ENCODE measurements around the gene ANTXR2. TPM values are rescaled to one million over a fixed set of nuclear protein-coding genes. Genes with fewer than 3 reads are reported as not detected.

Gene ANTXR2
- polyA plus RNA-seq, 1 of the 3 experiments (the other 2 are of a cell fraction): 48.8 TPM

DNA sequence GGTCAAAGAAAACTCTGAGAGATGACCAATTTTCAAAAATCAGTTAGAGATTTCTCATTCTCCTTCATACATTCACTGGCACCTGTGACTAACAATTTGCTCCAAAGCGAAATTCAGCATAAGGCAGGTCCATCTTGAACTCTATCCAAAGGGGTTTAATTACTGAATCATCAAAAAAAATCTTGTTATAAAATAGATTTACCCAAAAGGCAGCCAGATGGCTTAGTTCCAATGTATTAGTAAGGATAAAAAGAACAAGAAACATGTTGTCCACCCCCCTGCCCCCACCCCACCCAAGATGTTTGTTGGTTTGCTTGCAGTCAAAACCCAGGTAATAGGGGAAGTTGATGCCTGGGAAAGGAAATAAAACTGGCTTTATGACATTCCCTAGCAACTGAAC lies 200.3 kb downstream of the ANTXR2 start:
- Histone ChIP-seq H2AFZ (ENCODE audit: low read depth) (no peak overlapping the region), H4K20me1 (ENCODE audit: insufficient read depth) (no peaks in the 10 kb centered on the region), H3K9me2 (0 out of 2 replicates have a peak, but pooled peaks cover 3% of the 10 kb centered on the region), H3F3A (replicated peaks; ENCODE audit: insufficient read depth) (no peaks in the 10 kb centered on the region), H3K27ac (ENCODE audit: low read depth in 2 of 2, low read length in 1 of 2) (no peak overlapping the region), H3K36me3 (replicated peaks in 1 of 2; ENCODE audit: control insufficient read depth in 1 of 2, insufficient read depth in 2 of 2, low read length in 1 of 2) (no peaks in the 10 kb centered on the region), H3K4me1 (ENCODE audit: control insufficient read depth in 1 of 2, insufficient read depth in 2 of 2, low read depth in 1 of 2, low read length in 1 of 2) (peaks cover 3 to 4% of the 10 kb centered on the region in 2 experiments; a peak in 2 of 4 replicates), H3K4me3 (ENCODE audit: low read depth in 2 of 2, low read length in 1 of 2) (no peak overlapping the region), H3K27me3 (ENCODE audit: insufficient read depth) (no peaks in the 10 kb centered on the region), H3K9me3 (no peaks in the 10 kb centered on the region), H3K79me2 (ENCODE audit: insufficient read depth) (no peaks in the 10 kb centered on the region), H3K9ac (no peak overlapping the region), H3K4me2 (no peak overlapping the region)
- TF ChIP-seq, protein P1, sequence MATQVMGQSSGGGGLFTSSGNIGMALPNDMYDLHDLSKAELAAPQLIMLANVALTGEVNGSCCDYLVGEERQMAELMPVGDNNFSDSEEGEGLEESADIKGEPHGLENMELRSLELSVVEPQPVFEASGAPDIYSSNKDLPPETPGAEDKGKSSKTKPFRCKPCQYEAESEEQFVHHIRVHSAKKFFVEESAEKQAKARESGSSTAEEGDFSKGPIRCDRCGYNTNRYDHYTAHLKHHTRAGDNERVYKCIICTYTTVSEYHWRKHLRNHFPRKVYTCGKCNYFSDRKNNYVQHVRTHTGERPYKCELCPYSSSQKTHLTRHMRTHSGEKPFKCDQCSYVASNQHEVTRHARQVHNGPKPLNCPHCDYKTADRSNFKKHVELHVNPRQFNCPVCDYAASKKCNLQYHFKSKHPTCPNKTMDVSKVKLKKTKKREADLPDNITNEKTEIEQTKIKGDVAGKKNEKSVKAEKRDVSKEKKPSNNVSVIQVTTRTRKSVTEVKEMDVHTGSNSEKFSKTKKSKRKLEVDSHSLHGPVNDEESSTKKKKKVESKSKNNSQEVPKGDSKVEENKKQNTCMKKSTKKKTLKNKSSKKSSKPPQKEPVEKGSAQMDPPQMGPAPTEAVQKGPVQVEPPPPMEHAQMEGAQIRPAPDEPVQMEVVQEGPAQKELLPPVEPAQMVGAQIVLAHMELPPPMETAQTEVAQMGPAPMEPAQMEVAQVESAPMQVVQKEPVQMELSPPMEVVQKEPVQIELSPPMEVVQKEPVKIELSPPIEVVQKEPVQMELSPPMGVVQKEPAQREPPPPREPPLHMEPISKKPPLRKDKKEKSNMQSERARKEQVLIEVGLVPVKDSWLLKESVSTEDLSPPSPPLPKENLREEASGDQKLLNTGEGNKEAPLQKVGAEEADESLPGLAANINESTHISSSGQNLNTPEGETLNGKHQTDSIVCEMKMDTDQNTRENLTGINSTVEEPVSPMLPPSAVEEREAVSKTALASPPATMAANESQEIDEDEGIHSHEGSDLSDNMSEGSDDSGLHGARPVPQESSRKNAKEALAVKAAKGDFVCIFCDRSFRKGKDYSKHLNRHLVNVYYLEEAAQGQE (IDR thresholded peaks at IDR 0.05; ENCODE audit: low read depth, low read length): no peak
- TF ChIP-seq ELF1 (IDR thresholded peaks at IDR 0.05): no peak
- peak; percentile 52; the same call in 1 of the 2 replicates for TF ChIP-seq NFIC (IDR thresholded peaks at IDR 0.05; ENCODE audit: borderline replicate concordance)
- no peak for TF ChIP-seq POLR2AphosphoS5 (IDR thresholded peaks at IDR 0.05; ENCODE audit: low read depth, low read length)
- TF ChIP-seq GABPA (IDR thresholded peaks at IDR 0.05; ENCODE audit: low read depth): no peak
- POLR2A ChIA-PET: no interaction called here
- DNase-seq: no peak
- WGBS (ENCODE audit: low lambda C conversion rate): 19% methylated on average over 1 of the region's 1 CpG
- CTCF ChIA-PET: no interaction called here

DNA sequence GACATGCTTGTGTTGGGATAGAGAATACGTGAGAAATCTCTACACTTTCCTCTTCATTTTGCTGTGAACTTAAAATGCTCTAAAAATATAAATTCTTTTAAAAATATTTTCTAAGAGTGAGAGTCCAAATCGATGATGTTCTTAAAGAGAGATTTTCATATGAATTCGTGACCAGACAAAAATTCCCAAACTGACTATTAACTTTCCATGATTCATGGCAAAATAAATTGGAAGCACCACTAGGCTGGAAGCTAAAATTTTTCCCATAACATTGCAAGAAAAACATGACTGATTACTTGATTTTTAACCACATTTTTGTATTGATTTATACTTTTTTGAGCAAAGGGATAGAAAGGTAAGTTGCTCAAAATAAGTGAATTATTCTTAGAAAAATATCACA lies 201.1 kb downstream of the ANTXR2 start:
- 48% methylated on average over 3 of the region's 3 CpGs for WGBS (ENCODE audit: low lambda C conversion rate)
- TF ChIP-seq GABPA (IDR thresholded peaks at IDR 0.05; ENCODE audit: low read depth): no peak
- TF ChIP-seq, protein P2, sequence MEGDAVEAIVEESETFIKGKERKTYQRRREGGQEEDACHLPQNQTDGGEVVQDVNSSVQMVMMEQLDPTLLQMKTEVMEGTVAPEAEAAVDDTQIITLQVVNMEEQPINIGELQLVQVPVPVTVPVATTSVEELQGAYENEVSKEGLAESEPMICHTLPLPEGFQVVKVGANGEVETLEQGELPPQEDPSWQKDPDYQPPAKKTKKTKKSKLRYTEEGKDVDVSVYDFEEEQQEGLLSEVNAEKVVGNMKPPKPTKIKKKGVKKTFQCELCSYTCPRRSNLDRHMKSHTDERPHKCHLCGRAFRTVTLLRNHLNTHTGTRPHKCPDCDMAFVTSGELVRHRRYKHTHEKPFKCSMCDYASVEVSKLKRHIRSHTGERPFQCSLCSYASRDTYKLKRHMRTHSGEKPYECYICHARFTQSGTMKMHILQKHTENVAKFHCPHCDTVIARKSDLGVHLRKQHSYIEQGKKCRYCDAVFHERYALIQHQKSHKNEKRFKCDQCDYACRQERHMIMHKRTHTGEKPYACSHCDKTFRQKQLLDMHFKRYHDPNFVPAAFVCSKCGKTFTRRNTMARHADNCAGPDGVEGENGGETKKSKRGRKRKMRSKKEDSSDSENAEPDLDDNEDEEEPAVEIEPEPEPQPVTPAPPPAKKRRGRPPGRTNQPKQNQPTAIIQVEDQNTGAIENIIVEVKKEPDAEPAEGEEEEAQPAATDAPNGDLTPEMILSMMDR (IDR thresholded peaks at IDR 0.05): no peak
- TF ChIP-seq TCF12 (IDR thresholded peaks at IDR 0.05): no peak
- no peak for TF ChIP-seq RCOR1 (IDR thresholded peaks at IDR 0.05; ENCODE audit: low read length)
- TF ChIP-seq CHD2 (IDR thresholded peaks at IDR 0.05; ENCODE audit: low read length, partially characterized antibody): no peak
- TF ChIP-seq, protein P3, sequence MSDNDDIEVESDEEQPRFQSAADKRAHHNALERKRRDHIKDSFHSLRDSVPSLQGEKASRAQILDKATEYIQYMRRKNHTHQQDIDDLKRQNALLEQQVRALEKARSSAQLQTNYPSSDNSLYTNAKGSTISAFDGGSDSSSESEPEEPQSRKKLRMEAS (IDR thresholded peaks at IDR 0.05; ENCODE audit: low read depth): no peak
- TF ChIP-seq MXI1 (IDR thresholded peaks at IDR 0.05; ENCODE audit: low read depth, low read length): no peak
- TF ChIP-seq GATA2 (CRISPR knock-in tag; IDR thresholded peaks at IDR 0.05): no peak
- Histone ChIP-seq H3K4me1 (ENCODE audit: control insufficient read depth in 1 of 2, insufficient read depth in 2 of 2, low read depth in 1 of 2, low read length in 1 of 2) (peaks cover 3 to 4% of the 10 kb centered on the region in 2 experiments; a peak in 2 of 4 replicates), H3F3A (replicated peaks; ENCODE audit: insufficient read depth) (no peaks in the 10 kb centered on the region), H2AFZ (ENCODE audit: low read depth) (no peak overlapping the region), H4K20me1 (ENCODE audit: insufficient read depth) (no peaks in the 10 kb centered on the region), H3K36me3 (replicated peaks in 1 of 2; ENCODE audit: control insufficient read depth in 1 of 2, insufficient read depth in 2 of 2, low read length in 1 of 2) (no peaks in the 10 kb centered on the region), H3K9me3 (no peaks in the 10 kb centered on the region), H3K4me2 (no peak overlapping the region), H3K27ac (ENCODE audit: low read depth in 2 of 2, low read length in 1 of 2) (no peak overlapping the region), H3K9ac (no peak overlapping the region), H3K9me2 (0 out of 2 replicates have a peak, but pooled peaks cover 3% of the 10 kb centered on the region), H3K79me2 (ENCODE audit: insufficient read depth) (no peaks in the 10 kb centered on the region), H3K4me3 (ENCODE audit: low read depth in 2 of 2, low read length in 1 of 2) (no peak overlapping the region), H3K27me3 (ENCODE audit: insufficient read depth) (no peaks in the 10 kb centered on the region)
- CTCF ChIA-PET: no interaction called here
- POLR2A ChIA-PET: no interaction called here
- no peak for DNase-seq
